Measurements from ENCODE around the gene SLC12A5. TPM values are rescaled to one million over a fixed set of nuclear protein-coding genes. Genes with fewer than 3 reads are reported as not detected.
"Not testable (repeated sequence)": the region's sequence is repeated elsewhere in the genome, so short reads cannot be mapped to it uniquely, and the experiment has no call there.

SLC12A5 gene
- polyA plus RNA-seq, result 1 to 10 TPM in 1 of 3 donors, under 1 TPM in 2; 0.39 to 1.3 (median 0.56) TPM

DNA sequence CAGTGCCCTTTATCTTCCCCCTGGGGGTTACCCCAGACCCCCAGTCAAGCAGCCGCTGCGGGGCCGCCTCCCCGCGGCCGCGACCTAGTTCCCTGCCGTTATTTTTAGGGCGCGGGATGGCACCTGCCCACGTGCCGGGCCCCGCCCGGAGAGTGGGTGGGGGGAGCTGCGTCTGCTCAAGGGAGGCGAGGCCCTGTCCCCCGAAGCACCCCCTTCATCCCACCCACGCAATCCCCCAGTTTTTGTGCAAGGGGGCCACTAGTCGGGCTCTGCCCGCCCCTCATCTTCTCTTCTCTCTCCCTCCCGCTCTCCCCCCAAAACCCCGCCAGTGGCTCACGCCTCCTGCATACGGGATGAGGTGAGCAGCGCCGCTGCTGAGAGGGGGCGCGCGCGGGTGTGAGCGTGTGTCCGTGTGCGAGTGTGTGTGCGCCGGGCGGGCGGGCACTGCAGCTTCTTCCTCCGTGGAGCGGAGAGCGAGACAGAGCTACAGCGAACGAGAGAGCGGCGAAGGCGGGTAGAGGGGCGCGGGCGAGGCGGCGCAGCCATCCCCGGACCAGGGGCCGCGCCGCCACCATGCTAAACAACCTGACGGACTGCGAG is at the start of gene SLC12A5:
SLC12A5 (plus strand) TSS at position 444 of the 600 bp plus-strand sequence; CDS start at position 574, 130 bp downstream.
- H3K27ac ChIP-seq (ENCODE audit: low read depth, low read length), result no peak within 1 kb of the TSS
- 14 to 21% (median 19%) methylated on average over 56 of the region's 56 CpGs for WGBS, 3 donors

DNA sequence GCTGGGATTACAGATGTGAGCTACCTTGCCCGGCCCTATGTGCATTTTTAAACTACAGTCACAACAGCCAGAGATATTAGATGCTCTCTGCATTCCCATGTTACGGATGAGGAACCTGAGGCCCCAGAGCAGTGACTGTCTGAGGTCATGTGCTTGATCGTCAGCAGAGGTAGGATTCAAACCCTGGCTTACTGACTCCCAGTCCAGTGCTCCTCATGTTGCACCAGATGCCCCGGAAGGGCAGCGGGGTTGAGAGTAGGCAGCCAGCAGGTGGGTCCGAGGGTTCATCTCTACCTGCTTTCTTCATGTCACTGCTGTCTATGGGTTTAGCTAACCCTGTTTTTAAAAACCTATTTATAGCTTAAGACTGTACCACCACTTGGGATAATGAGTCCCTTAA is 47.8 kb upstream of the SLC12A5 start:
- H3K27ac ChIP-seq (ENCODE audit: low read depth, low read length), result no peak overlapping the region
- WGBS, 3 donors, result 87 to 92% (median 90%) methylated on average over 6 of the region's 6 CpGs

- H3K27ac ChIP-seq (ENCODE audit: low read depth, low read length), result no peak overlapping the region
- 61 to 72% (median 63%) methylated on average over 7 of the region's 7 CpGs for WGBS, 3 donors
Measured at GRCh38 chr20:45983279-45983743, 45.7 kb upstream of the SLC12A5 start.

DNA sequence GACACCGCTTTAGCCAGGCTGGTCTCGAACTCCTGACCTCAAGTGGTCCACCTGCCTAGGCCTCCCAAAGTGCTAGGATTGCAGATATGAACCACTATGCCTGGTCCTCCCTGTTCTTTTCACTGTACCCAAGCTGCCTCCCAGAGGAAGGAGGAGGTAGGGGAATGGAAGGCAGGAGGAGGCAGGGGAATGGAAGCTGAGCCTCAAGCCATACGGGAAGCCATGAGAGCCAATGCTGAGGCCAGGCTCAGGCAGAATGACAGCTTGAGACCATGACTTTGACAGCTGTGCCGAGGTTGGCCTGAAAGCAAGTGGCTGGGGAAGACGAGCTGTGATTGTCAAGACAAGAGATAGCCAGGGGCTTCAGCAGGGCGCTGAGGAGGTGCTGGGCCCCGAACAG is 43.4 kb upstream of the SLC12A5 start:
- no peak overlapping the region for H3K27ac ChIP-seq (ENCODE audit: low read depth, low read length)
- WGBS, 3 donors, result 54 to 76% (median 75%) methylated on average over 7 of the region's 7 CpGs

DNA sequence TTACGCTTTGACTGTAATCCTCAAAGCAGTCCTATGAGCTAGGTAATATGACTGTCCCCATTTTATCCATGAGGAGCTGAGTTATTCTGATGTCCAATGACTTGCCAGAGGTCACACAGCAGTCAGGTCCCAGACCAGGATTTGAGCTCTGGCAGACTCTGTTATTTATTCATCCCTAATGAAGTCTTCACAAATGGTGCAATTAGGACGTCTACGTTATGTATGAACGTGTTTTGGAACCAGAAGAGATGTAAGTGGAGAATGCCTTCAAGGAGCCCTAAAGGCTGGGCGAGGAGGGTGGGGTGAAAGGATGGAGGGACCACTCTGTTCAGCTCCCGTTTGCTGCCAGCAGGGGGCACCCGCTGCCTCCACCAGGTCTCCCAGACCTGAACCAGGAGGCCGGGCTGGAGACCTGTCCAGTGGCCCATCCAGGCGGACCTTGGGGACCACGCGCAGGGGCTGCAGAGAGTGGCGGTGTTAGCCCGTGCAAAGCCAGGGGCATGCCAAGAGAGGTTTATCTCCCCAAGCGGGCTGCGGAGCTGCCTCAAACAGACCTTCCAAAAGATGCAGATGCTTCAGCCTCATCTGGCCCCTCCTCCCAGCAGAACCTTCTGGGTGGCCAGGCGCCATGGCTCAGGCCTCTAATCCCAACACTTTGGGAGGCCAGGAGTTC is 41.8 kb upstream of the SLC12A5 start:
- WGBS, 3 donors, result 6 to 9% (median 8%) methylated on average over 16 of the region's 16 CpGs
- H3K27ac ChIP-seq (ENCODE audit: low read depth, low read length), result no peak overlapping the region

- 37 to 81% (median 76%) methylated on average over 6 of the region's 6 CpGs for WGBS, 3 donors
- H3K27ac ChIP-seq (ENCODE audit: low read depth, low read length), result not testable (repeated sequence)
Measured at GRCh38 chr20:45988830-45989229, 40.2 kb upstream of the SLC12A5 start.

DNA sequence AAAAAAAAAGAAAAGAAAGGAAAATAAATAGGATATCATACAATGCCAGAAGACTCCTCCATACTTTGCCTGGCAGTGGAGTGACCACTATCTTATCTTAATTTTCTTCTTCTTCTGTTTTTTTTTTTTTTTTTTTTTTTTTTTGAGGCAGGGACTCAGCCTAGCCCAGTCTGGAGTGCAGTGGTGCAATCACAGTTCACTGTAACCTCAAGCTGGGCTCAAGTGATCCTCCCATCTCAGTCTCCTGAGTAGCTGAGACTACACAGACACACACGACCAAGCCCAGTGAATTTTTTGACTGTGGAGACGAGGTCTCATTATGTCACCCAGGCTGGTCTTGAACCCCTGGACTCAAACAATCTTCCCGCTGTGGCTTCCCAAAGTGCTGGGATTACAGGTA is 37.4 kb upstream of the SLC12A5 start:
- WGBS, 3 donors, result 71 to 82% (median 78%) methylated on average over 3 of the region's 3 CpGs
- H3K27ac ChIP-seq (ENCODE audit: low read depth, low read length), result no peak overlapping the region

- no peak overlapping the region for H3K27ac ChIP-seq (ENCODE audit: low read depth, low read length)
- WGBS, 3 donors, result 59 to 71% (median 68%) methylated on average over 11 to 12 of the region's 12 CpGs
Measured at GRCh38 chr20:45993197-45993951, 35.6 kb upstream of the SLC12A5 start.

DNA sequence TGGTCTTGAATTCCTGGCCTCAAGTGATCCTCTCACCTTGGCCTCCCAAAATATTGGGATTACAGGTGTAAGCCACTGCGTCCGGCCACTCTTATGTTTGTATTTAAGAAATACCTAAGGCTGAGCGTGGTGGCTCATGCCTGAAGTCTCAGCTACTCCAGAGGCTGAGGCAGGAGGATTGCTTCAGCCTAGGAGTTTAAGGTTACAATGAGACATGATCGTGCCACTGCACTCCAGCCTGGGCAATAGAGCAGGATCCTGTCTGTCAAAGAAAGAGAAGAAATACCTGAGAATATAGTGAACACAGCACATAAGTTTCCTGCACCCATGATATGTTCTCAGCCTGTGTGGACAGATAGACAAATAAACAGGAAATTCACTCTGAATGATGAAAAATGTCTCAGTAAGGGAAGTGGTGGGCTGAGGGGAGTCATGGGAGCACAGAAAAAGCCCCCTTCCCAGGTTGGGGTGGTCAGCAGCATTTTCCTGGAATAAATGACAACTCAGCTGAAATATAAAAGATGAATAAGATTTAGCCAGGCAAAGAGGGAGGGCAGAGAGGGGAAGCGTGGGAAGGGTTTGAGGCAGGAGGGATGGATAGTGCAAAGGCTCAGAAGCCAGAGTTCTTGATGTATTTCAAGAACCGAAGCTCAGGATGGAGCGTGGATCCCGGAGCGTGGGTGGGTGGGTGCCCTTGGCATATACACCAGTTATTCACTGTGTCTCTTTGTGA is 34.1 kb upstream of the SLC12A5 start:
- no peak overlapping the region for H3K27ac ChIP-seq (ENCODE audit: low read depth, low read length)
- WGBS, 3 donors, result 60 to 61% (median 60%) methylated on average over 9 of the region's 9 CpGs

- whole genome bisulfite sequencing, 3 donors, result 64 to 79% (median 73%) methylated on average over 6 of the region's 6 CpGs
Measured at GRCh38 chr20:45995495-45996097, 33.4 kb upstream of the SLC12A5 start.

DNA sequence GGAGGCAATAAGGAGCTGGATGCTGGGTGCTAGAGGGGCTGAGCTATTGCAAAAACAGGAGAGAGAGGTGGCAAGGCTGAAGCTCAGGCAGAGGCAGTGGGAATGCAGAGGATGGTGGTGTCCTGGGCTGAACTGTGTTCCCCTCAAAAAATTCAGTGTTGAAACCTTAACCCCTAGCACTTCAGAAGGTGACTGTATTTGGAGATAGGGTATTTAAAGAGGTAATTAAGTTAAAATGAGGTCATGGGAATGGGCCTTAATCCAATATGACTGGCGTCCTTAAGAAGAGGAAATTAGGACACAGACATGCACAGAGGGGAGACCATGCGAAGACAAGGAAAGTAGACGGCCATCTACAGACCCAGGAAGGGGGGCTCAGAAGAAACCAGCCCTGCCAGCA is 31.8 kb upstream of the SLC12A5 start:
- H3K27ac ChIP-seq (ENCODE audit: low read depth, low read length), result no peak overlapping the region
- 30 to 39% (median 33%) methylated on average over 3 of the region's 3 CpGs for WGBS, 3 donors

More at GRCh38 chr20:45995495-45996097, 33.4 kb upstream of the SLC12A5 start:
- not testable (repeated sequence) for H3K27ac ChIP-seq (ENCODE audit: low read depth, low read length)

GRCh38 chr20:45998337-45998736 is 30.7 kb upstream of the SLC12A5 start:
- no peak overlapping the region for H3K27ac ChIP-seq (ENCODE audit: low read depth, low read length)
- 40 to 66% (median 48%) methylated on average over 2 of the region's 2 CpGs for WGBS, 3 donors

- no peak overlapping the region for H3K27ac ChIP-seq (ENCODE audit: low read depth, low read length)
- 55 to 60% (median 57%) methylated on average over 4 of the region's 4 CpGs for WGBS, 3 donors
Measured at GRCh38 chr20:45998761-45999160, 30.3 kb upstream of the SLC12A5 start.

DNA sequence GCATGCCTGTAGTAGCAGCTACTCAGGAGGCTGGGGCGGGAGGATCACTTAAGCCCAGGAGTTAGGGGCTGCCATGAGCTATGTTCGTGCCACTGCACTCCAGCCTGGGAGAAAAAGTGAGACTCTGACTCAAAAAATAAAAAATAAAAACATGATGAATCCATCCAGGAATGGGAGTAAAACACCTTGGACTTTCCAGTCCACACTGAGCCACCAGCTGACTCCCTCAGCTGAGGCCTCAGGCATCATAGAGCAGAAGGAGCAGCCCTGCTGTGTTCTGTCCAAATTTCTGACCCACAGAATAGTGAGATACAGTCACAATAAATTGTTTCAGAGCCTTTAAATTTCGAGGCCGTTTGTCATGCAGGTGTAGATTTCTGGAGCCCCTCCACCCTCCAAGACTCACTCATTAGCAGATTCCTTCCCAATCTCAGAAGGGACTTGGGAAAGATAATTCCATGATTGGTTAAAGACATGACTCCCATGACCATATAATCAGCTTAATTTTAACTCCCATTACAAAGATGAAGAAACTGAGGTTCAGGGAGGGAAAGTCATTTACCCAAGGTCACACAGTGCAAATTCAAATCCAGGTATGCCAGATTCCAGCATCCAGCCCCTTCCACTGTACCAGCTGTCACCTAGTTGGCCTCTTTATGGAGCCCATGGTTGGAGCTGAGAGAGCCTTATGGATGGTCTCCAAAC is 29.3 kb upstream of the SLC12A5 start:
- 76 to 86% (median 81%) methylated on average over 4 of the region's 4 CpGs for WGBS, 3 donors
- no peak overlapping the region for H3K27ac ChIP-seq (ENCODE audit: low read depth, low read length)

DNA sequence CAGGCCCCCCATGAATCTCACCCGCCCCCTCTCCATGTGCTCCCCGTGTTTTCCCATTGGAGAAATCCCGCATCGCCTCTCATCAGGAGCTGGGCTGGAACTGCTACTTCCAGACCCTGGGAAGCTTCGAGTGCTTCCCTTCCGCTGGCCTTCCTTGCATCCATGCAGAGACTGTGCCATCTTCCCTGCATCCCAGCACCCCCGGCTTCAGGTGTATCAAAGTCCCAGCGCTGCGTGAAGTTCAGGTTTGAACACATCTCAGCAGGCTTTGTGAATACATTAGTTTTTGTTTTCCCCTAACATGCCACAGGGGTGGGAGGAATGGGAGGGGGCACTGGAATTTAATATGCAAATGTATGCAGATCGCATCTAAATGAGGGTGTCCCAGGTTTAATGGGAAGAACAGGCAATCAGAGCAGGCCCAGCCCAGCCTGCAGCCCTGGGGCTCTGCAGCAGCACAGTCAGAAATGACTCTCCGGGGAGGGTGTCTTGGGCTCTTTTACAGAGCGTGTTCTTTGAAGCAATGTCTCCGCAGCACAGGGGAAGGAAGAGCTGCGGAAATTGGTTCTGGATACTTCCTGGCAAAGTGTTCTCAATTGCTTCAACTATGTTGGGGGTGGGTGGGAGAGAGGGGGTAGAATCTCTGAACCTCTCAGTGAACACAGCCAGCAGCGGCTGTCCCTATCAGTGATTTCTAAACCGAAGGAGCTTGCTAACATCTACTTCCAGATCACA is 28.6 kb upstream of the SLC12A5 start:
- 32 to 37% (median 36%) methylated on average over 16 of the region's 16 CpGs for WGBS, 3 donors
- H3K27ac ChIP-seq (ENCODE audit: low read depth, low read length), result no peak overlapping the region

DNA sequence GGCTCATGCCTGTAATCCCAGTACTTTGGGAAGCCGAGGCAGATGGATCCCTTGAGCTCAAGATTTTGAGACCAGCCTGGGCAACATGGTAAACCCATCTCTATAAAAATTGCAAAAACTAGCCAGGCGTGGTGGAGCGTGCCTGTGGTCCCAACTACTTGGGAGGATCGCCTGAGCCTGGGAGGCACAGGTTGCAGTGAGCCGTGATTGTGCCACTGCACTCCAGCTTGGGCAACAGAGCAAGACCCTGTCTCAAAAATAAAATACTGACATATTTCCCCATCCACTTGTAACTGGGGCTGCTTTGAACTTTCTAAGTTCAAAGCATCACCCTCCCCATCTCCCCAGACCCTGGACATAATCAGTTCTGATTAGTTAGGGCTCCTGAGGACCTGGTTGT is 27.5 kb upstream of the SLC12A5 start:
- WGBS, 3 donors, result 82 to 90% (median 87%) methylated on average over 5 of the region's 5 CpGs
- H3K27ac ChIP-seq (ENCODE audit: low read depth, low read length), result no peak overlapping the region

- WGBS, 3 donors, result 85 to 92% (median 91%) methylated on average over 3 of the region's 3 CpGs
- no peak overlapping the region for H3K27ac ChIP-seq (ENCODE audit: low read depth, low read length)
Measured at GRCh38 chr20:46002008-46002407, 27.0 kb upstream of the SLC12A5 start.

Data from adipose tissue (tissue), 3 donors.